Measurements from ENCODE around the gene OR9A4.
"Not testable (repeated sequence)": the region's sequence is repeated elsewhere in the genome, so short reads cannot be mapped to it uniquely, and the experiment has no call there.

The OR9A4 gene

GRCh38 chr7:141889321-141889720, 26.9 kb upstream of the OR9A4 start:
- H3K4me3 ChIP-seq (ENCODE audit: low read length, poor library complexity, severe bottlenecking) = no peak overlapping the region
- TF ChIP-seq CTCF (conservative IDR thresholded peaks at IDR 0.05; ENCODE audit: low read length) (no peak), EZH2phosphoT487 (IDR thresholded peaks at IDR 0.05; ENCODE audit: borderline replicate concordance) (no peak)
- H4K20me1 ChIP-seq (ENCODE audit: insufficient read depth, low read length, poor library complexity, severe bottlenecking) = no peaks in the 10 kb centered on the region
- H3K9me2 ChIP-seq (replicated peaks; ENCODE audit: low read depth, low read length) = no peaks in the 10 kb centered on the region
- no peaks in the 10 kb centered on the region for H3K4me1 ChIP-seq (ENCODE audit: insufficient read depth, low read length, poor library complexity, severe bottlenecking)
- H3K4me2 ChIP-seq (ENCODE audit: low read depth, low read length, poor library complexity, severe bottlenecking) = no peak overlapping the region
- no peaks in the 10 kb centered on the region for H3K36me3 ChIP-seq (ENCODE audit: insufficient read depth, low read length)
- no peak overlapping the region for H3K9ac ChIP-seq (ENCODE audit: low read depth, low read length, poor library complexity, severe bottlenecking)
- no peaks in the 10 kb centered on the region for H3K9me3 ChIP-seq (ENCODE audit: insufficient read depth, low read depth, low read length)
- H2AFZ ChIP-seq (ENCODE audit: low read length) = no peak overlapping the region
- H3F3A ChIP-seq (ENCODE audit: low read depth) = no peaks in the 10 kb centered on the region
- no peaks in the 10 kb centered on the region for H3K27me3 ChIP-seq (ENCODE audit: insufficient read depth, low read length, poor library complexity, severe bottlenecking)
- H3K79me2 ChIP-seq (ENCODE audit: insufficient read depth, low read length) = no peaks in the 10 kb centered on the region

- Histone ChIP-seq H3K27me3 (ENCODE audit: insufficient read depth, low read length, poor library complexity, severe bottlenecking) (no peaks in the 10 kb centered on the region), H3K4me1 (ENCODE audit: insufficient read depth, low read length, poor library complexity, severe bottlenecking) (no peaks in the 10 kb centered on the region), H3F3A (ENCODE audit: low read depth) (no peaks in the 10 kb centered on the region), H2AFZ (ENCODE audit: low read length) (no peak overlapping the region), H3K9me2 (replicated peaks; ENCODE audit: low read depth, low read length) (no peaks in the 10 kb centered on the region), H3K36me3 (ENCODE audit: insufficient read depth, low read length) (no peaks in the 10 kb centered on the region), H3K9ac (ENCODE audit: low read depth, low read length, poor library complexity, severe bottlenecking) (no peak overlapping the region), H4K20me1 (ENCODE audit: insufficient read depth, low read length, poor library complexity, severe bottlenecking) (no peaks in the 10 kb centered on the region), H3K4me3 (ENCODE audit: low read length, poor library complexity, severe bottlenecking) (no peak overlapping the region), H3K4me2 (ENCODE audit: low read depth, low read length, poor library complexity, severe bottlenecking) (no peak overlapping the region), H3K79me2 (ENCODE audit: insufficient read depth, low read length) (no peaks in the 10 kb centered on the region), H3K9me3 (ENCODE audit: insufficient read depth, low read depth, low read length) (no peaks in the 10 kb centered on the region)
- no peak for TF ChIP-seq EZH2phosphoT487 (IDR thresholded peaks at IDR 0.05; ENCODE audit: borderline replicate concordance)
- TF ChIP-seq CTCF (conservative IDR thresholded peaks at IDR 0.05; ENCODE audit: low read length) = no peak
Measured at GRCh38 chr7:141891336-141891735, 24.9 kb upstream of the OR9A4 start.

GRCh38 chr7:141899366-141899765, 16.8 kb upstream of the OR9A4 start:
- not testable (repeated sequence) for H3K4me2 ChIP-seq (ENCODE audit: low read depth, low read length, poor library complexity, severe bottlenecking); H3K4me1 ChIP-seq (ENCODE audit: insufficient read depth, low read length, poor library complexity, severe bottlenecking); H2AFZ ChIP-seq (ENCODE audit: low read length); H3K36me3 ChIP-seq (ENCODE audit: insufficient read depth, low read length); H3K27me3 ChIP-seq (ENCODE audit: insufficient read depth, low read length, poor library complexity, severe bottlenecking); H3K9me2 ChIP-seq (replicated peaks; ENCODE audit: low read depth, low read length); H3K9ac ChIP-seq (ENCODE audit: low read depth, low read length, poor library complexity, severe bottlenecking); H3K9me3 ChIP-seq (ENCODE audit: insufficient read depth, low read depth, low read length); H3K4me3 ChIP-seq (ENCODE audit: low read length, poor library complexity, severe bottlenecking); H3K79me2 ChIP-seq (ENCODE audit: insufficient read depth, low read length); H3F3A ChIP-seq (ENCODE audit: low read depth); H4K20me1 ChIP-seq (ENCODE audit: insufficient read depth, low read length, poor library complexity, severe bottlenecking)

DNA sequence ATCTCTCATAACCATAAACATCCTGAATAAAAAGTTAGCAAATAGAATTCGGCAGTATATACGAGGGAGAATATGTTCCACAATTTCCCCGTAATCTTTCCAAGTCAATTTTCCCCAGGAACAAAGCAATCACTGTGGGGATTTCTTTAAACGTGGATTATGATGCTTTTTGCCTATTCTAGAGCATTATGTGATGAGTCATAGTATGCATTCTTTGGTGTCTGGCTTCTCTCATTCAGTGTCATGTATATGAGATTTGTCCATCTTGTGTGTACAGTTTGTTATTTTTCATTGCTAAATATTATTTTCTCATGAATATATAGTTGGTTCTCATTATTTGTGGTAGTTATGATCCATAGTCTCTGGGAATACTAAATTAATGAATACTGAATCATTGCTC, 9.9 kb upstream of the OR9A4 start:
- Histone ChIP-seq H3K27me3 (ENCODE audit: insufficient read depth, low read length, poor library complexity, severe bottlenecking) (no peaks in the 10 kb centered on the region), H3K9me3 (ENCODE audit: insufficient read depth, low read depth, low read length) (no peaks in the 10 kb centered on the region), H3K9me2 (replicated peaks; ENCODE audit: low read depth, low read length) (no peaks in the 10 kb centered on the region), H3K36me3 (ENCODE audit: insufficient read depth, low read length) (no peaks in the 10 kb centered on the region), H3K9ac (ENCODE audit: low read depth, low read length, poor library complexity, severe bottlenecking) (no peak overlapping the region), H3K4me1 (ENCODE audit: insufficient read depth, low read length, poor library complexity, severe bottlenecking) (no peaks in the 10 kb centered on the region), H4K20me1 (ENCODE audit: insufficient read depth, low read length, poor library complexity, severe bottlenecking) (no peaks in the 10 kb centered on the region), H3K4me2 (ENCODE audit: low read depth, low read length, poor library complexity, severe bottlenecking) (no peak overlapping the region), H3K79me2 (ENCODE audit: insufficient read depth, low read length) (no peaks in the 10 kb centered on the region), H3K4me3 (ENCODE audit: low read length, poor library complexity, severe bottlenecking) (no peak overlapping the region), H3F3A (ENCODE audit: low read depth) (no peaks in the 10 kb centered on the region), H2AFZ (ENCODE audit: low read length) (no peak overlapping the region)
- no peak for TF ChIP-seq CTCF (conservative IDR thresholded peaks at IDR 0.05; ENCODE audit: low read length)
- TF ChIP-seq EZH2phosphoT487 (IDR thresholded peaks at IDR 0.05; ENCODE audit: borderline replicate concordance) = no peak
